Ovary (tissue), 9 donors: ENCODE results near the gene KIT. TPM values are rescaled to one million over a fixed set of nuclear protein-coding genes. Genes with fewer than 3 reads are reported as not detected.

ENCODE experiments used
- DNase-seq, 5 donors: peaks; one replicate each; pipeline ENCODE4 v3.0.0-alpha.2; 2019 to 2020
- H3K27ac ChIP-seq, 2 donors: fragments of 200-600 bp; one replicate each; pipeline versions ENCODE4 v1.5.1 to v1.8.0; 2019 to 2022
- H3K27me3 ChIP-seq: fragments of 200-600 bp; one replicate; pipeline ENCODE4 v1.8.0; 2022
- H3K36me3 ChIP-seq: fragments of 200-600 bp; sonication (generic); one replicate; pipeline ENCODE4 v1.5.1; 2019
- H3K4me1 ChIP-seq: one replicate; pipeline ENCODE4 v1.8.1; 2013; ENCODE audit warnings: mild to moderate bottlenecking, moderate library complexity; ENCODE audit not compliant: insufficient read depth
- H3K4me3 ChIP-seq: fragments of 200-600 bp; sonication (generic); one replicate; pipeline ENCODE4 v1.5.1; 2017
- H3K9me3 ChIP-seq, 2 donors: fragments of 200-600 bp in 1 of 2; sonication (generic) in 1 of 2; one replicate each; pipeline versions ENCODE4 v1.5.1 to v1.8.1; 2013 to 2019; ENCODE audit warnings: mild to moderate bottlenecking in 1 of 2, moderate library complexity in 1 of 2
- EP300 ChIP-seq: sonication (generic); formaldehyde crosslinking; IDR thresholded peaks from one replicate; pipeline ENCODE4 v1.6.1; 2017; ENCODE audit warnings: antibody characterized with exemption
- POLR2A ChIP-seq: fragments of 450-650 bp; IDR thresholded peaks from one replicate; pipeline ENCODE4 v1.6.1; 2017; ENCODE audit warnings: antibody characterized with exemption, mild to moderate bottlenecking, moderate library complexity
- WGBS, 3 donors: extraction: QIAGEN DNeasy Blood & Tissue Kit in 1 of 3; methylation state at CpG; one replicate each; pipeline versions ENCODE4 v1.1.5 to v1.1.7; 2013 to 2017; 5-methylcytosine and 5-hydroxymethylcytosine counted together
- intact Hi-C, 4 donors: fragments of 100-400 bp; cut with DNase I; formaldehyde crosslinking; loops; one replicate each; pipeline versions ENCODE4 v1.11.0 to v1.15.1; 2022 to 2023
- polyA plus RNA-seq, 2 donors: library from polyadenylated mRNA; stranded (reverse); fragments of 200-250 nt in 1 of 2; fragments of 350-450 nt in 1 of 2; fragmentation: Illumina TruSeq in 1 of 2; extraction: RNeasy Lipid Tissue Mini Kit (QIAGEN cat#74804) in 1 of 2; gene quantifications; one replicate each; pipeline ENCODE4 v1.2.3, GENCODE V29; 2013 to 2014
- total RNA-seq, 7 donors: library from RNA; depleted of rRNA in 2 of 7; stranded (reverse); fragments of >200 nt in 2 of 7; fragmentation: NEBNext Ultra II Directional in 3 of 7; extraction: Animal tissue kit (Norgen Biotek cat#: 25700) in 3 of 7; gene quantifications; one replicate each; pipeline versions ENCODE4 v1.1.0 to v1.2.4, GENCODE V29; 2016 to 2023
- TF ChIP-seq, protein P1 (sequence below), 3 donors: fragments of 450-650 bp in 2 of 3; fragments of 200-600 bp in 1 of 3; IDR thresholded peaks; one replicate each; pipeline versions ENCODE4 v1.5.1 to v1.8.0; 2016 to 2022; ENCODE audit warnings: antibody characterized with exemption in 3 of 3, mild to moderate bottlenecking in 1 of 3
- donor health status: DM: no; HTN: no; CAD: no; lungs with moderate emphysema.
- donor health status: DM: no; HTN: no; CAD: no.
- donor health status: Bipolar disorder and iron deficiency.
- donor health status: DM: yes; HTN: yes; CAD: no.
- donor health status: DM: no; HTN: no; CAD: no.
- donor health status: DM: yes; HTN: yes; CAD: no.

KIT gene
- total and polyA plus RNA-seq, 9 donors: 7.0 to 61.8 (median 21.7) TPM

DNA sequence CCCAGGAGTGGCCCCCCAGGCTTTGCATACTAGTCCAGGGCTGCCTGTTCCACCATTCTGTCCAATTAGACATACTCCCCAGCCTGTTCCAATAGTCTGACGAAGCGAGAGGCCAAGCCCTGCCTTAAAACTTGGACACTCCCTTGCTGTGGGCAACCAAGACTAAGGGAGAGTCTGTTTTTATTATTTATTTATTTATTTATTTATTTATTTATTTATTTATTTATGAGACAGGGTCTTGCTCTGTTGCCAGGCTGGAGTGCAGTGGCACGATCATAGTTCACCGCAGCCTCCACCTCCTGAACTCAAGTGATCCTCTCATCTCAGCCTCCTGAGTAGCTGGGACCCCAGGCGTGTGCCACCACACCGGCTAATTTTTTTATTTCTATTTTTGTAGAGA is 6.6 kb downstream of the KIT start:
- no peaks in the 10 kb centered on the region for H3K36me3 ChIP-seq
- no peak overlapping the region for H3K27ac ChIP-seq
- peaks cover 4% of the 10 kb centered on the region for H3K4me1 ChIP-seq
- H3K9me3 ChIP-seq: no peaks in the 10 kb centered on the region
- H3K27me3 ChIP-seq: no peaks in the 10 kb centered on the region
- intact Hi-C loops: no loop called here
- TF ChIP-seq POLR2A (no peak), EP300 (no peak)
- TF ChIP-seq, protein P1, sequence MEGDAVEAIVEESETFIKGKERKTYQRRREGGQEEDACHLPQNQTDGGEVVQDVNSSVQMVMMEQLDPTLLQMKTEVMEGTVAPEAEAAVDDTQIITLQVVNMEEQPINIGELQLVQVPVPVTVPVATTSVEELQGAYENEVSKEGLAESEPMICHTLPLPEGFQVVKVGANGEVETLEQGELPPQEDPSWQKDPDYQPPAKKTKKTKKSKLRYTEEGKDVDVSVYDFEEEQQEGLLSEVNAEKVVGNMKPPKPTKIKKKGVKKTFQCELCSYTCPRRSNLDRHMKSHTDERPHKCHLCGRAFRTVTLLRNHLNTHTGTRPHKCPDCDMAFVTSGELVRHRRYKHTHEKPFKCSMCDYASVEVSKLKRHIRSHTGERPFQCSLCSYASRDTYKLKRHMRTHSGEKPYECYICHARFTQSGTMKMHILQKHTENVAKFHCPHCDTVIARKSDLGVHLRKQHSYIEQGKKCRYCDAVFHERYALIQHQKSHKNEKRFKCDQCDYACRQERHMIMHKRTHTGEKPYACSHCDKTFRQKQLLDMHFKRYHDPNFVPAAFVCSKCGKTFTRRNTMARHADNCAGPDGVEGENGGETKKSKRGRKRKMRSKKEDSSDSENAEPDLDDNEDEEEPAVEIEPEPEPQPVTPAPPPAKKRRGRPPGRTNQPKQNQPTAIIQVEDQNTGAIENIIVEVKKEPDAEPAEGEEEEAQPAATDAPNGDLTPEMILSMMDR (IDR thresholded peaks at IDR 0.05): no peak
- WGBS, 3 donors: 97 to 99% (median 98%) methylated on average over 6 of the region's 6 CpGs
- no peak for DNase-seq
- H3K4me3 ChIP-seq: no peak overlapping the region

DNA sequence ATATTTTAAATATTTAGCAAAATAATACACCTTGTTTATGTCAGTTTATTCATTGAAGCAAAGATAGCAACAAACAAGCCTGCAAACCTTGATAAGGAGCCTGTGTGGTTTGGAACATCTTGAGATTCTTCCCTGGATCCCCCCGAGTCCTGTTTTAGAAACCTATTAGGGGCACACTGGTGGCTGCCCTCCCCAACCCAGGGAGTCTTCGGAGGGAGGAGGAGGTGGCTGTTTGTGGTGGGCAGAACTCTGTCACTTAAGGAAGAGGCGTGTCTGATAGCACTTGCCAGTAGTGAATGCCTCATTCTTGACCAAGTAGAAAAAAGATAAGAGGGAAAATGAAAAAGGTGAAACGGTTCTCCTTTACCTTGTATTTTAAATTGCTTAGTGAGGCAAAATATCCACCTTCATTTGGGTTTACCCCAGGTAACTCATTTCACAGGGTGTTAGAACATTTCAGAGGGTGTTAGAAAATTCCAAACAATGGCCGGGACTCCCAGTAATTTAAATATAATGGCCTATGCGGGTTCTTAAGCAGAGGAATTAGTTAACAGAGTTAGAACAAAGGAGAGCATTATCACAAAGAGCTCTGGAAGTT is 10.4 kb downstream of the KIT start:
- Histone ChIP-seq H3K4me1 (no peaks in the 10 kb centered on the region), H3K4me3 (no peak overlapping the region), H3K27ac (no peak overlapping the region), H3K27me3 (no peaks in the 10 kb centered on the region), H3K9me3 (no peaks in the 10 kb centered on the region), H3K36me3 (no peaks in the 10 kb centered on the region)
- no peak for DNase-seq
- TF ChIP-seq POLR2A: no peak
- TF ChIP-seq EP300: no peak
- TF ChIP-seq, protein P1 (IDR thresholded peaks at IDR 0.05): no peak
- intact Hi-C loops: no loop called here
- 78 to 81% (median 80%) methylated on average over 6 of the region's 6 CpGs for WGBS, 3 donors

DNA sequence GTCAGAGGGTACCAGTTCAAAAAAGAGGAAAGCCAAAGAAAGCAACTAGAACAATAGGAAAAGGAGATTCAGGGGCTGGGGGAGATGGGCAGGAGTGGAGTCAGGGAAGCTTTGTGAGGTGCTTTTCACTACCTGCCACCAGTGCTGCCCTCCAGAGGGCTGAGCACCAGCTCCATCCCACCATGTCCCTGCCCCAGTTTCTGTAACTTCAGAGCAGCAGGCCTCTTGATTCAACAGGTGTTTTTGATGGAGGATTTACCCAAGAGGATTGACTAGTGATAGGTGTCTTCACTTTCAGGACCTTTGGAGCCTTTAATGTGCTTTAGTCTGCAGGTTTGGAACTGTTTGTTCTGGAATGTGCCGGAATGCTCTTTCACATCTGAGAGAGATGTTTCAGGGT is 12.1 kb downstream of the KIT start:
- no peak for TF ChIP-seq POLR2A
- TF ChIP-seq, protein P1 (IDR thresholded peaks at IDR 0.05): no peak
- no peak for TF ChIP-seq EP300
- intact Hi-C loops: no loop called here

DNA sequence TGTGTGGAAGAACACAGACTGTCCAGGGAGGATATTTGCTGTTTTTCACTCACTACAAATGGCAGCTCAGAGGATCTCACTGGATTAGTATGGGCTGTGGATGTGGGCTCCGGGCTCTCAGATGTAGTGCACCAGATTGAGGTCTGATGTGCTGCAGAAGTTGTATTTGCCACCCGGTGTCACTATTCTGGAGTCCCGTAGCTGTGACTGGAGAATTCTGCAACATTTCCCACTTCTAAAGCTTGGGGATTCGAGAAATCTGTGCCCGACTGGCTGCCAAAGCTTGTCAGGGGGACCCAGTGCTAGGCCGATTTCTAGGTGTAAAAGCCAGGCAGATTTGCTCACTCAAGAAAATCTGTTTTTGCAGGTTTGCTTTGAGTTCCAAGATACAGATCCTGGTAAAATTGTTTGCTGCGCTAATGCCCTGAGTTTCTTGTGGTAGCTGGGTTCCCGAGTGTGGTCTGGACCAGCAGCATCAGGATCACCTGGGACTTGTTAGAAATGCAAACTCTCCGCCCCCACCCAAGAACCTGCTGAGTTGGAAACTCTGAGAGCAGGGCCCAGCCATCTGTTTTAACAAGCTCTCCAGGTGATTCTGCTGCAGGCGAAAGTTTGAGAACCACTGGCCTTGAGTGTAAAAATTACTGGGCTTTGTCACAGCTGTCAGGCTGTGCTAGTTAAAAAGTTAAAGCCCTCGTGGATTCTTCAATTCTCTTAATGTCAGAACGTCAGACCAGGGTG is 18.1 kb downstream of the KIT start:
- H3K4me3 ChIP-seq: no peak overlapping the region
- H3K27me3 ChIP-seq: no peaks in the 10 kb centered on the region
- H3K36me3 ChIP-seq: no peaks in the 10 kb centered on the region
- DNase-seq: no peak
- no peak overlapping the region for H3K27ac ChIP-seq
- intact Hi-C loops: no loop called here
- 89 to 91% (median 91%) methylated on average over 12 of the region's 12 CpGs for WGBS, 3 donors
- H3K9me3 ChIP-seq: no peaks in the 10 kb centered on the region
- no peaks in the 10 kb centered on the region for H3K4me1 ChIP-seq
- TF ChIP-seq, protein P1 (IDR thresholded peaks at IDR 0.05): no peak
- no peak for TF ChIP-seq EP300
- TF ChIP-seq POLR2A: no peak

More for the DNA sequence above, 12.1 kb downstream of the KIT start:
- Histone ChIP-seq H3K4me1 (no peaks in the 10 kb centered on the region), H3K27ac (no peak overlapping the region), H3K4me3 (no peak overlapping the region), H3K27me3 (no peaks in the 10 kb centered on the region), H3K9me3 (no peaks in the 10 kb centered on the region), H3K36me3 (no peaks in the 10 kb centered on the region)
- no peak for DNase-seq
- WGBS, 3 donors: 94 to 100% (median 96%) methylated on average over 1 of the region's 1 CpG
